ENCODE data around the gene SSU72. TPM values are rescaled to one million over a fixed set of nuclear protein-coding genes. Genes with fewer than 3 reads are reported as not detected.

Gene SSU72
- polyA plus RNA-seq, 1 of the 3 experiments (the other 2 are of a cell fraction), result 104 TPM

DNA sequence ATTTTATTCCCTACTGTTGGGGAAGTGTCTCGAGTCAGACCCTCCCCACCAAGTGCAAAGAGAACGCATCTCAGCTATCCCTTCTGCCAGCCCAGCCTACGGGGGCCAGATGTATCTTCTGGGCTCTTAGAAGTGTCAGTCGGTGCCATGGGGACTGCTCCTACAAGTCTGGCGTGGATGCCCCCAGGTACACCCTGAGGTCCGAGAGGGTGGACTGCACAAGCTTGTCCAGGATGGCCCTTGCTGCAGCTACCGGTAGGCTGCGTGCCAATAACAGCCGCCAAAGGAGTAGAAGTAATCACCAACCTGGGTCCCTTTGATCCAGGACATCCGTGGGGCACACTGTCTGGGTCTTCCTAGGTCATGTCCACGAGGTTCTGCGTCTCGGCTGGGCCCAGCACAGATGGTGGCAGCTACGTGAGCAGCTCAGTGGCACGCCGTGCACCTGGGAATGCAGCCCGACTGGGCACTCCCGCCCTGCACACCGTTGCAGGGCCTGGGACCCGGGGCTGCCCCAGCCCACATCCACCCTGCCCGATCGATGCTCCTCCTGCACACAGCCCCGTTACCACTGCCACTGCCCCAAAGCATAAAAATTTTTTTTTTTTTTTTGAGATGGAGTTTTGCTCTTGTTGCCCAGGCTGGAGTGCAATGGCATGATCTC is 8.8 kb upstream of the SSU72 start:
- Histone ChIP-seq H3K9me2 (no peaks in the 10 kb centered on the region), H3K27ac (ENCODE audit: low read depth in 2 of 2, low read length in 1 of 2) (no peak overlapping the region), H4K20me1 (ENCODE audit: insufficient read depth) (no peaks in the 10 kb centered on the region), H3K79me2 (ENCODE audit: insufficient read depth) (no peaks in the 10 kb centered on the region), H3K4me1 (ENCODE audit: control insufficient read depth in 1 of 2, insufficient read depth in 2 of 2, low read depth in 1 of 2, low read length in 1 of 2) (no peaks in the 10 kb centered on the region), H3K36me3 (replicated peaks in 1 of 2; ENCODE audit: control insufficient read depth in 1 of 2, insufficient read depth in 2 of 2, low read length in 1 of 2) (no peaks in the 10 kb centered on the region), H3K4me3 (ENCODE audit: low read depth in 2 of 2, low read length in 1 of 2) (no peak overlapping the region), H3K9ac (no peak overlapping the region), H3K4me2 (no peak overlapping the region), H2AFZ (ENCODE audit: low read depth) (no peak overlapping the region), H3F3A (replicated peaks; ENCODE audit: insufficient read depth) (no peaks in the 10 kb centered on the region), H3K27me3 (ENCODE audit: insufficient read depth) (peaks cover 6% of the 10 kb centered on the region; the same call in 1 of the 2 replicates), H3K9me3 (no peaks in the 10 kb centered on the region)
- 44% methylated on average over 11 of the region's 23 CpGs for WGBS (ENCODE audit: low lambda C conversion rate)
- ChIA-PET CTCF (interaction anchor here (0.9 kb wide), 1 partner anchor 95 kb away, joined by 4 read pairs; no protein-coding TSS in a partner anchor), POLR2A (no interaction called here)
- no peak for DNase-seq
- TF ChIP-seq RFX5 (IDR thresholded peaks at IDR 0.05; ENCODE audit: low read length) (no peak), RAD21 (IDR thresholded peaks at IDR 0.05; ENCODE audit: low read length) (no peak), CHD2 (IDR thresholded peaks at IDR 0.05; ENCODE audit: low read length, partially characterized antibody) (no peak), GABPA (IDR thresholded peaks at IDR 0.05; ENCODE audit: low read depth) (no peak), TAF1 (IDR thresholded peaks at IDR 0.05; ENCODE audit: borderline replicate concordance, low read depth, low read length) (no peak), GATA2 (CRISPR knock-in tag; IDR thresholded peaks at IDR 0.05) (no peak), JUND (IDR thresholded peaks at IDR 0.05) (no peak), MXI1 (IDR thresholded peaks at IDR 0.05; ENCODE audit: low read depth, low read length) (no peak), NRF1 (IDR thresholded peaks at IDR 0.05; ENCODE audit: low read depth, low read length) (no peak), FOSL2 (IDR thresholded peaks at IDR 0.05; ENCODE audit: borderline replicate concordance, low read depth) (no peak)
- TF ChIP-seq, protein P1, sequence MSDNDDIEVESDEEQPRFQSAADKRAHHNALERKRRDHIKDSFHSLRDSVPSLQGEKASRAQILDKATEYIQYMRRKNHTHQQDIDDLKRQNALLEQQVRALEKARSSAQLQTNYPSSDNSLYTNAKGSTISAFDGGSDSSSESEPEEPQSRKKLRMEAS (IDR thresholded peaks at IDR 0.05; ENCODE audit: low read depth), result no peak
- TF ChIP-seq, protein P2, sequence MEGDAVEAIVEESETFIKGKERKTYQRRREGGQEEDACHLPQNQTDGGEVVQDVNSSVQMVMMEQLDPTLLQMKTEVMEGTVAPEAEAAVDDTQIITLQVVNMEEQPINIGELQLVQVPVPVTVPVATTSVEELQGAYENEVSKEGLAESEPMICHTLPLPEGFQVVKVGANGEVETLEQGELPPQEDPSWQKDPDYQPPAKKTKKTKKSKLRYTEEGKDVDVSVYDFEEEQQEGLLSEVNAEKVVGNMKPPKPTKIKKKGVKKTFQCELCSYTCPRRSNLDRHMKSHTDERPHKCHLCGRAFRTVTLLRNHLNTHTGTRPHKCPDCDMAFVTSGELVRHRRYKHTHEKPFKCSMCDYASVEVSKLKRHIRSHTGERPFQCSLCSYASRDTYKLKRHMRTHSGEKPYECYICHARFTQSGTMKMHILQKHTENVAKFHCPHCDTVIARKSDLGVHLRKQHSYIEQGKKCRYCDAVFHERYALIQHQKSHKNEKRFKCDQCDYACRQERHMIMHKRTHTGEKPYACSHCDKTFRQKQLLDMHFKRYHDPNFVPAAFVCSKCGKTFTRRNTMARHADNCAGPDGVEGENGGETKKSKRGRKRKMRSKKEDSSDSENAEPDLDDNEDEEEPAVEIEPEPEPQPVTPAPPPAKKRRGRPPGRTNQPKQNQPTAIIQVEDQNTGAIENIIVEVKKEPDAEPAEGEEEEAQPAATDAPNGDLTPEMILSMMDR (IDR thresholded peaks at IDR 0.05), result no peak
- TF ChIP-seq, protein P3, sequence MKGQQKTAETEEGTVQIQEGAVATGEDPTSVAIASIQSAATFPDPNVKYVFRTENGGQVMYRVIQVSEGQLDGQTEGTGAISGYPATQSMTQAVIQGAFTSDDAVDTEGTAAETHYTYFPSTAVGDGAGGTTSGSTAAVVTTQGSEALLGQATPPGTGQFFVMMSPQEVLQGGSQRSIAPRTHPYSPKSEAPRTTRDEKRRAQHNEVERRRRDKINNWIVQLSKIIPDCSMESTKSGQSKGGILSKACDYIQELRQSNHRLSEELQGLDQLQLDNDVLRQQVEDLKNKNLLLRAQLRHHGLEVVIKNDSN (IDR thresholded peaks at IDR 0.05; ENCODE audit: borderline replicate concordance, low read depth), result no peak

DNA sequence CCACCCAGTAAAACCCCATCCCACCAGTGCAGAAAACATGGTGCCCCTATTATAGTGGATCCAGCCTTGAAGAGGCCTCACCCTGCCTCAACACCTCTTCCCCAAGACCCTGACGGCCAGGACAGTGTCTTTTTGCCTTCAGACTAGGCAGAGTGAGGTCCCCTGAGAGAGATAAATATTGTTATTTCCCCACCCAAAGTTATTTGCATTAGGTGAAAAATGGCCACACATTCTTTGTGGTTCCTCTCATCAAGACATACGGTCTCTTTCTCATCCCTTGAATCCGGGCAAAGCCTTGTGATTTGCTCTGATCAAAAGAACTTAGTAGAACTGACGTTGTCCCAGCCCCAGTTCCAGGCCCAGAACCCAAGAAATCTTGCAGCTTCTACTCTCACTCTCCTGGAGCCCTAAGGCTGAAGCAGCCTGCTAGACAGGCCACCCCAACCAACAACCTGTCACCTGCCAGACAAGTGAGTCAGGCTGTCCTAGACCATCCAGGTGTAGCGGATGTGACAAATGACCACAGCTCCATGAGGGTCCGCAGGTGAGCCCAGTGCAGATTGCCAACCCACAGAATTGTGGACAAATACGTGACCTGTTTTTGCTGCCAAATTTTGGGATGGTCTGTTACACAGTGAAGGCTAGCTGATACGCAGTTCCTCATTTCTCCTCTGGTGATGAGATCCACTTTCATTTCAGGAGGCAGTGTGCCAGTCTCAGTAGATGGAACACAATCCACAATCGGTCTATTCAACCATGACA is 8.1 kb upstream of the SSU72 start:
- no peaks in the 10 kb centered on the region for H4K20me1 ChIP-seq (ENCODE audit: insufficient read depth)
- no peak overlapping the region for H3K4me3 ChIP-seq (ENCODE audit: low read depth in 2 of 2, low read length in 1 of 2)
- CTCF ChIA-PET, result no interaction called here
- no peak for DNase-seq
- TF ChIP-seq MEF2A (IDR thresholded peaks at IDR 0.05; ENCODE audit: borderline replicate concordance, low read depth), result no peak
- no peak for TF ChIP-seq NRF1 (IDR thresholded peaks at IDR 0.05; ENCODE audit: low read depth, low read length)
- no peak for TF ChIP-seq EP300 (IDR thresholded peaks at IDR 0.05; ENCODE audit: borderline replicate concordance in 1 of 2, low read depth in 1 of 2, low read length in 1 of 2)
- no peak for TF ChIP-seq TCF12 (IDR thresholded peaks at IDR 0.05)
- H3K4me1 ChIP-seq (ENCODE audit: control insufficient read depth in 1 of 2, insufficient read depth in 2 of 2, low read depth in 1 of 2, low read length in 1 of 2), result no peaks in the 10 kb centered on the region
- H3K9ac ChIP-seq, result no peak overlapping the region
- WGBS (ENCODE audit: low lambda C conversion rate), result 45% methylated on average over 9 of the region's 9 CpGs
- H3K9me3 ChIP-seq, result no peaks in the 10 kb centered on the region
- no peaks in the 10 kb centered on the region for H3K36me3 ChIP-seq (replicated peaks in 1 of 2; ENCODE audit: control insufficient read depth in 1 of 2, insufficient read depth in 2 of 2, low read length in 1 of 2)
- H3K4me2 ChIP-seq, result no peak overlapping the region
- POLR2A ChIA-PET, result no interaction called here
- H3K27me3 ChIP-seq (ENCODE audit: insufficient read depth), result peaks cover 6% of the 10 kb centered on the region; the same call in 1 of the 2 replicates
- no peak overlapping the region for H3K27ac ChIP-seq (ENCODE audit: low read depth in 2 of 2, low read length in 1 of 2)
- no peaks in the 10 kb centered on the region for H3K9me2 ChIP-seq
- H3K79me2 ChIP-seq (ENCODE audit: insufficient read depth), result no peaks in the 10 kb centered on the region
- no peaks in the 10 kb centered on the region for H3F3A ChIP-seq (replicated peaks; ENCODE audit: insufficient read depth)
- no peak overlapping the region for H2AFZ ChIP-seq (ENCODE audit: low read depth)

All from SK-N-SH (cell line).